PC-9 (cell line): ENCODE measurements around the gene MARS1. TPM values are rescaled to one million over a fixed set of nuclear protein-coding genes. Genes with fewer than 3 reads are reported as not detected.

Source experiments
- BruUV-seq: library from RNA; stranded (reverse); fragments of 400-500 nt; replicated peaks from 2 replicates; lab custom pipeline; 2021; lab: Mats Ljungman, UMichigan
- CTCF ChIA-PET: fragments of 300-600 bp; sonication (Branson Sonifier 250); formaldehyde crosslinking; loops from one replicate; lab custom pipeline; 2022; ENCODE audit warnings: antibody characterized with exemption; lab: Charles Lee
- POLR2A ChIA-PET: fragments of 300-600 bp; sonication (Branson Sonifier 250); formaldehyde crosslinking; loops from one replicate; lab custom pipeline; 2022; ENCODE audit warnings: antibody characterized with exemption; ENCODE audit not compliant: unreplicated experiment; lab: Charles Lee
- DNase-seq, 2 experiments: peaks; one replicate each; pipeline versions ENCODE4 v3.0.0 to v3.0.0-alpha.2; 2015 to 2022; ENCODE audit warnings: mixed read lengths in 1 of 2
- H2AFZ ChIP-seq: fragments of 200-600 bp; sonication (generic); 2 replicates; pipeline ENCODE4 v1.8.1; 2017; ENCODE audit warnings: antibody characterized with exemption
- H3F3A ChIP-seq: fragments of 200-600 bp; sonication (generic); 2 replicates; pipeline ENCODE4 v1.8.1; 2017; ENCODE audit warnings: antibody characterized with exemption, mild to moderate bottlenecking, low read depth; ENCODE audit not compliant: insufficient read depth
- H3K27ac ChIP-seq: fragments of 200-600 bp; sonication (generic); 2 replicates; pipeline ENCODE4 v1.6.1; 2016; ENCODE audit warnings: mixed run types
- H3K27me3 ChIP-seq: fragments of 200-600 bp; sonication (generic); 2 replicates; pipeline ENCODE4 v1.6.1; 2016; ENCODE audit warnings: low read depth, mixed run types; ENCODE audit not compliant: insufficient read depth
- H3K36me3 ChIP-seq: fragments of 200-600 bp; sonication (generic); 2 replicates; pipeline ENCODE4 v1.6.1; 2016; ENCODE audit warnings: low read depth, mixed run types
- H3K4me1 ChIP-seq: fragments of 200-600 bp; sonication (generic); replicated peaks from 2 replicates; pipeline ENCODE4 v1.6.1; 2016; ENCODE audit warnings: mixed run types; ENCODE audit not compliant: insufficient read depth
- H3K4me2 ChIP-seq: fragments of 200-600 bp; sonication (generic); 2 replicates; pipeline ENCODE4 v1.6.1; 2017; ENCODE audit warnings: mixed run types
- H3K4me3 ChIP-seq: fragments of 200-600 bp; sonication (generic); 2 replicates; pipeline ENCODE4 v1.6.1; 2016; ENCODE audit warnings: mixed run types
- H3K79me2 ChIP-seq: fragments of 200-600 bp; sonication (generic); 2 replicates; pipeline ENCODE4 v1.6.1; 2017; ENCODE audit warnings: low read depth, mixed run types
- H3K9me2 ChIP-seq: fragments of 200-600 bp; sonication (generic); 2 replicates; pipeline ENCODE4 v1.8.1; 2017; ENCODE audit warnings: mild to moderate bottlenecking; ENCODE audit not compliant: insufficient read depth
- H3K9me3 ChIP-seq: fragments of 200-600 bp; sonication (generic); 2 replicates; pipeline ENCODE4 v1.8.1; 2016; ENCODE audit warnings: low read depth; ENCODE audit not compliant: insufficient read depth
- H4K20me1 ChIP-seq: fragments of 200-600 bp; sonication (generic); 2 replicates; pipeline ENCODE4 v1.8.1; 2017; ENCODE audit not compliant: insufficient read depth
- EZH2 ChIP-seq: fragments of 200-600 bp; sonication (generic); IDR thresholded peaks from 2 replicates; pipeline ENCODE4 v1.8.0; 2017; ENCODE audit warnings: antibody characterized with exemption, low read depth
- intact Hi-C: fragments of 100-400 bp; cut with micrococcal nuclease; formaldehyde crosslinking; loops from one replicate; pipeline ENCODE4 v1.10.0; 2022; ENCODE audit not compliant: unreplicated experiment
- total RNA-seq: library from RNA; stranded (reverse); gene quantifications from 2 replicates; pipeline ENCODE4 v1.2.3, GENCODE V29; 2021
- TF ChIP-seq, protein P1 (sequence below): fragments of 200-600 bp; sonication (generic); conservative IDR thresholded peaks from 2 replicates; pipeline ENCODE4 v1.6.1; 2017; ENCODE audit warnings: mixed run types, antibody characterized with exemption, mild to moderate bottlenecking, moderate library complexity

The MARS1 gene
- total RNA-seq, 1 experiment from 2014 or later = 307 TPM

GRCh38 chr12:57518920-57519795, 31.3 kb downstream of the MARS1 start:
- no peak overlapping the region for H2AFZ ChIP-seq
- TF ChIP-seq, protein P1, sequence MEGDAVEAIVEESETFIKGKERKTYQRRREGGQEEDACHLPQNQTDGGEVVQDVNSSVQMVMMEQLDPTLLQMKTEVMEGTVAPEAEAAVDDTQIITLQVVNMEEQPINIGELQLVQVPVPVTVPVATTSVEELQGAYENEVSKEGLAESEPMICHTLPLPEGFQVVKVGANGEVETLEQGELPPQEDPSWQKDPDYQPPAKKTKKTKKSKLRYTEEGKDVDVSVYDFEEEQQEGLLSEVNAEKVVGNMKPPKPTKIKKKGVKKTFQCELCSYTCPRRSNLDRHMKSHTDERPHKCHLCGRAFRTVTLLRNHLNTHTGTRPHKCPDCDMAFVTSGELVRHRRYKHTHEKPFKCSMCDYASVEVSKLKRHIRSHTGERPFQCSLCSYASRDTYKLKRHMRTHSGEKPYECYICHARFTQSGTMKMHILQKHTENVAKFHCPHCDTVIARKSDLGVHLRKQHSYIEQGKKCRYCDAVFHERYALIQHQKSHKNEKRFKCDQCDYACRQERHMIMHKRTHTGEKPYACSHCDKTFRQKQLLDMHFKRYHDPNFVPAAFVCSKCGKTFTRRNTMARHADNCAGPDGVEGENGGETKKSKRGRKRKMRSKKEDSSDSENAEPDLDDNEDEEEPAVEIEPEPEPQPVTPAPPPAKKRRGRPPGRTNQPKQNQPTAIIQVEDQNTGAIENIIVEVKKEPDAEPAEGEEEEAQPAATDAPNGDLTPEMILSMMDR = no peak
- TF ChIP-seq EZH2 = no peak
- H4K20me1 ChIP-seq = peaks cover 70% of the 10 kb centered on the region
- H3K27ac ChIP-seq = peak overlapping the region; percentile 99
- peaks cover 69% of the 10 kb centered on the region for H3F3A ChIP-seq
- H3K9me3 ChIP-seq = no peaks in the 10 kb centered on the region
- no TSS peak for BruUV-seq
- peaks cover 54% of the 10 kb centered on the region for H3K36me3 ChIP-seq
- POLR2A ChIA-PET = interaction anchor here (0.6 kb wide), 1 partner anchor 253 kb away, joined by 3 read pairs; the partner anchor contains the start of gene EEF1AKMT3
- H3K4me2 ChIP-seq = peak overlapping the region; percentile 93
- intact Hi-C loops = no loop called here
- H3K4me3 ChIP-seq = peak overlapping the region; percentile 97
- peak in 1 of 2 experiments; percentile 61 for DNase-seq
- H3K9me2 ChIP-seq = no peaks in the 10 kb centered on the region
- H3K27me3 ChIP-seq = no peaks in the 10 kb centered on the region
- CTCF ChIA-PET = no interaction called here
- peaks cover 50% of the 10 kb centered on the region for H3K79me2 ChIP-seq
- peaks cover 29% of the 10 kb centered on the region for H3K4me1 ChIP-seq

GRCh38 chr12:57519796-57520052, 31.9 kb downstream of the MARS1 start:
- peaks cover 67% of the 10 kb centered on the region for H4K20me1 ChIP-seq
- peaks cover 34% of the 10 kb centered on the region for H3K4me1 ChIP-seq
- CTCF ChIA-PET = no interaction called here
- POLR2A ChIA-PET = interaction anchor here (0.6 kb wide), 1 partner anchor 253 kb away, joined by 3 read pairs; the partner anchor contains the start of gene EEF1AKMT3
- peaks cover 68% of the 10 kb centered on the region for H3F3A ChIP-seq
- no peak for DNase-seq
- no peaks in the 10 kb centered on the region for H3K9me3 ChIP-seq
- H3K9me2 ChIP-seq = no peaks in the 10 kb centered on the region
- H3K27ac ChIP-seq = peak overlapping the region; percentile 99
- BruUV-seq = no TSS peak
- peaks cover 48% of the 10 kb centered on the region for H3K36me3 ChIP-seq
- intact Hi-C loops = no loop called here
- peak overlapping the region; percentile 97 for H3K4me3 ChIP-seq
- peak overlapping the region; percentile 93 for H3K4me2 ChIP-seq
- no peak overlapping the region for H2AFZ ChIP-seq
- TF ChIP-seq EZH2 = no peak
- TF ChIP-seq, protein P1 = no peak
- H3K79me2 ChIP-seq = peaks cover 56% of the 10 kb centered on the region
- H3K27me3 ChIP-seq = no peaks in the 10 kb centered on the region

DNA sequence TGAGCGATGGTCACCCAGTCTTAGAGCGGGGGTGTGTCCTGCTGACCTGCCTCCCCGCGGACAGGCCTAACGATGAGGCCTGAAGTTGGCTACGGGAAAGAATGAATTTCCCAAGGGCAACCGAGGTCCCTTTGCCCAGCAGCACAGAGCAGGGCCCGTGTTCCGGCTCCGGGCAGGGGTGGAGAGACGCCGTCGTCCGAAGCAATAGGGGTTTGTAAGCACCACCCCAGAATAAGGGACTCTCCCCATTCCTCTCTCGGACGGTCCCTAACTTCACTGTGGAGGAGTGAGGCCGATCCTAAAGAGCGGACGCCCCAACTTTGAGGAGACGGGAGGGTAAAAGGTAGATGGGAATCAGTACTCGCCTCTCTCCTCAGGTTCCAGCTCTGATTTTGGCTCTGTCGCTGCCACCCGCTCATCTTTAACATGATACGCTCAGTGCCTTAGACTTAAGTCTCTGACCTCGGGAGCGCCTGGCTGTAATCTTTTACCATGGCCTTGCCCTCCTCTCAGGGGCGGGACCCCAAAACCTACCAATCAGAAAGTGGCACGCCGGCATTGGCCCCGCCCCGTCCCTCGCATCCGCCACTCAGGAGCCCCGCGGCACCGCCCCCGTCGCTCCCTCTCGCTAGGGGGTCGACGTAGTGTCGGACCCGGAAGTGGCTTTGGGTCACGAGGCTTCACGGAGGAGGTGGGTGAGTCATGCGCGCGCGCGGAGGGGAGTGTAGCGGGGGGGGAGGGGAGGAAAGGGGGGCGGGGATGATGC, 32.4 kb downstream of the MARS1 start, which contains the start of gene DDIT3:
TSS of gene DDIT3 (minus strand) at position 462 of the 766 bp plus-strand sequence. CDS start 3,108 bp downstream, outside the sequence.
- peaks cover 43% of the 10 kb centered on the region for H3K36me3 ChIP-seq
- peak within 1 kb of the TSS; percentile 66 for H2AFZ ChIP-seq
- peaks cover 34% of the 10 kb centered on the region for H3K4me1 ChIP-seq
- H3K79me2 ChIP-seq = peaks cover 61% of the 10 kb centered on the region
- H3K27me3 ChIP-seq = no peaks in the 10 kb centered on the region
- H3K9me3 ChIP-seq = no peaks in the 10 kb centered on the region
- peaks cover 63% of the 10 kb centered on the region for H3F3A ChIP-seq
- ChIA-PET POLR2A (interaction anchor here (0.6 kb wide), 1 partner anchor 1165 kb away, joined by 6 read pairs; no protein-coding TSS in a partner anchor), CTCF (interaction anchor here (0.5 kb wide), 1 partner anchor 31 kb away, joined by 3 read pairs; no protein-coding TSS in a partner anchor)
- intact Hi-C loops = no loop called here
- H4K20me1 ChIP-seq = peaks cover 62% of the 10 kb centered on the region
- DNase-seq = peak; percentile 91 to 99
- H3K27ac ChIP-seq = peak within 1 kb of the TSS; percentile 99
- H3K4me3 ChIP-seq = peak within 1 kb of the TSS; percentile 97
- H3K4me2 ChIP-seq = peak within 1 kb of the TSS; percentile 93
- H3K9me2 ChIP-seq = no peaks in the 10 kb centered on the region
- TF ChIP-seq, protein P1 = 0 out of 2 replicates have a peak, but pooled peaks have one; percentile 29
- TF ChIP-seq EZH2 = no peak
- BruUV-seq = TSS peak; percentile 72
